Measurements from ENCODE around the gene RASGRP3. TPM values are rescaled to one million over a fixed set of nuclear protein-coding genes. Genes with fewer than 3 reads are reported as not detected.
A peak's percentile ranks its signal among the peaks of the same experiment; 100 is the strongest.

Gene RASGRP3
- total and polyA plus RNA-seq, 10 donors = 13.2 to 68.1 (median 44.5) TPM

DNA sequence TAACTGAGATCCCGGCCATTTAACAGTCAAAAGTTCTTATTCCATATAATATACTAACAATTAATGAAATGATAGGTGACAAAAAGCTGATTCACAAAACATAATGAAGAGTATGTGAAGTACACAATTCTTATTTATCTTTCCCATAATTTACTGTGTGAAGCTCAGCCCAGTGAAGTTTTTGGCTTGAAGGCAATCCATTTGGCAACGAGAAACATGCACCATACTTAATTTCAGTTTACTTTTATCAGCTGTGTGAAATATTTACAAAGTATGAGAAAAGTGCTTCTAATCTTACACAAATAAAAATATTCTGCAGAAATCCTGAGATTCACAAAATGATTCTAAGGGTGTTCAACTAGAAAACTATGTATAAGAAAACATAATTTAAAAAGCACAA, 110.3 kb downstream of the RASGRP3 start:
- TF ChIP-seq POLR2A (IDR thresholded peaks at IDR 0.05) = no peak
- TF ChIP-seq, protein P1, sequence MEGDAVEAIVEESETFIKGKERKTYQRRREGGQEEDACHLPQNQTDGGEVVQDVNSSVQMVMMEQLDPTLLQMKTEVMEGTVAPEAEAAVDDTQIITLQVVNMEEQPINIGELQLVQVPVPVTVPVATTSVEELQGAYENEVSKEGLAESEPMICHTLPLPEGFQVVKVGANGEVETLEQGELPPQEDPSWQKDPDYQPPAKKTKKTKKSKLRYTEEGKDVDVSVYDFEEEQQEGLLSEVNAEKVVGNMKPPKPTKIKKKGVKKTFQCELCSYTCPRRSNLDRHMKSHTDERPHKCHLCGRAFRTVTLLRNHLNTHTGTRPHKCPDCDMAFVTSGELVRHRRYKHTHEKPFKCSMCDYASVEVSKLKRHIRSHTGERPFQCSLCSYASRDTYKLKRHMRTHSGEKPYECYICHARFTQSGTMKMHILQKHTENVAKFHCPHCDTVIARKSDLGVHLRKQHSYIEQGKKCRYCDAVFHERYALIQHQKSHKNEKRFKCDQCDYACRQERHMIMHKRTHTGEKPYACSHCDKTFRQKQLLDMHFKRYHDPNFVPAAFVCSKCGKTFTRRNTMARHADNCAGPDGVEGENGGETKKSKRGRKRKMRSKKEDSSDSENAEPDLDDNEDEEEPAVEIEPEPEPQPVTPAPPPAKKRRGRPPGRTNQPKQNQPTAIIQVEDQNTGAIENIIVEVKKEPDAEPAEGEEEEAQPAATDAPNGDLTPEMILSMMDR (IDR thresholded peaks at IDR 0.05 in 8 of 11, conservative IDR thresholded peaks at IDR 0.05 in 3 of 11) = no peak
- no peak for TF ChIP-seq POLR2AphosphoS5 (IDR thresholded peaks at IDR 0.05)
- Histone ChIP-seq H3K36me3 (peaks cover 0 to 84% (median 42%) of the 10 kb centered on the region in 6 donors), H3K4me1 (peaks cover 11 to 42% (median 26%) of the 10 kb centered on the region in 6 donors), H3K27me3 (replicated peaks in 1 of 7) (no peaks in the 10 kb centered on the region), H3K9me3 (no peaks in the 10 kb centered on the region), H3K27ac (no peak overlapping the region), H3K4me3 (no peak overlapping the region)
- no peak for DNase-seq
- 92 to 98% (median 95%) methylated on average over 2 of the region's 2 CpGs for WGBS, 5 donors
- intact Hi-C loops (cut with DNase I; ENCODE audit: low total_unique reads) = loop anchor here (10.0 kb wide), 2 partner anchors 112 to 812 kb away; partner anchors contain the start of gene RASGRP3

DNA sequence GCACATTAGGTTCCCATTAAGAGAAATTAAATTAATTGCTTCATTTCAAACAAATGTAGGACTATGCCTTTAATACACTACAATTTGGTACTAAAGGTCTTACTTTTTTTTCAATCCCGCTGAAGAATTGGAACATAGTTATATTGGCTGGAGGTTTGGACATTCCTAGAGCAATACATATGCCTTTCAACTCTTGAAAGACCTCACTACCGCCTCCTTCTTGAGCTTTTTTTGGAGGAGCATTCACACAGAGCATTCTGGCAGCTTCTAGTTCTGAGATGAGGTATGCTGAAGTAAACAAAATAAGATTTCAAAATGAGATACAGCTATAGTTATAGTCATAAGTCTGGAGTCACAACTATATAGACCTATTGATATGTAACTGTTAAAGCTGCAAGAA, 111.8 kb downstream of the RASGRP3 start:
- intact Hi-C loops (cut with DNase I; ENCODE audit: low total_unique reads) = loop anchor here (10.0 kb wide), 2 partner anchors 113 to 813 kb away; partner anchors contain the start of gene RASGRP3

DNA sequence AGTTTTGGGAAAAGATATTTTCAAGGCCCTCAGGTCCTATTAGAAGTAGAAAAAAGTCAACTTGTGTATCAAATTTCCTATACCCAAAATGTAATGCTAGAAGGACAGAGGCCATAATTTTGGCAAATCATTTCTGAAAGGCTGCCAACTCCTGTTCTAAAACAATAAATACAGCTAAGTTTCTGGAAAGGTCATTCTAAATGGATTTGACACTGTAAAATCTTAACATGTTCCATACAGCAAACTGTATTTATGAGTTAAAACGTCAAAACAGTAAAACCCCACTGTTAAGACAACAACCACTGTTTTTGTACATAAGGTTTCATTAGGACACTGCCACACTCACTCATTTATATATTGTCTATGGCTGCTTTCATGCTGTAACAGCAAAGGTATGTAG, 113.0 kb downstream of the RASGRP3 start:
- DNase-seq = no peak
- peak overlapping the region in 6 of 8 donors; percentile 8 to 55 (median 45) for H3K27ac ChIP-seq
- H3K4me3 ChIP-seq = no peak overlapping the region
- no peaks in the 10 kb centered on the region for H3K9me3 ChIP-seq
- H3K27me3 ChIP-seq (replicated peaks in 1 of 7) = no peaks in the 10 kb centered on the region
- intact Hi-C loops (cut with DNase I; ENCODE audit: low total_unique reads) = loop anchor here (10.0 kb wide), 2 partner anchors 115 to 815 kb away; partner anchors contain the start of gene RASGRP3
- H3K36me3 ChIP-seq = peaks cover 6 to 98% (median 55%) of the 10 kb centered on the region in 6 donors
- 41 to 74% (median 64%) methylated on average over 1 of the region's 1 CpG for WGBS, 5 donors
- peaks cover 0 to 40% (median 21%) of the 10 kb centered on the region in 6 donors for H3K4me1 ChIP-seq
- TF ChIP-seq POLR2AphosphoS5 (IDR thresholded peaks at IDR 0.05) = no peak
- TF ChIP-seq POLR2A (IDR thresholded peaks at IDR 0.05) = no peak
- TF ChIP-seq, protein P1 (IDR thresholded peaks at IDR 0.05 in 8 of 11, conservative IDR thresholded peaks at IDR 0.05 in 3 of 11) = no peak

More for the DNA sequence above, 111.8 kb downstream of the RASGRP3 start:
- Histone ChIP-seq H3K9me3 (no peaks in the 10 kb centered on the region), H3K4me3 (no peak overlapping the region), H3K4me1 (peaks cover 0 to 36% (median 16%) of the 10 kb centered on the region in 6 donors), H3K36me3 (peaks cover 5 to 99% (median 52%) of the 10 kb centered on the region in 6 donors), H3K27ac (no peak overlapping the region), H3K27me3 (replicated peaks in 1 of 7) (no peaks in the 10 kb centered on the region)
- DNase-seq = no peak
- WGBS, 5 donors = 81 to 92% (median 89%) methylated on average over 2 of the region's 2 CpGs
- TF ChIP-seq POLR2A (IDR thresholded peaks at IDR 0.05) (no peak), POLR2AphosphoS5 (IDR thresholded peaks at IDR 0.05) (no peak)
- TF ChIP-seq, protein P1 (IDR thresholded peaks at IDR 0.05 in 8 of 11, conservative IDR thresholded peaks at IDR 0.05 in 3 of 11) = no peak

DNA sequence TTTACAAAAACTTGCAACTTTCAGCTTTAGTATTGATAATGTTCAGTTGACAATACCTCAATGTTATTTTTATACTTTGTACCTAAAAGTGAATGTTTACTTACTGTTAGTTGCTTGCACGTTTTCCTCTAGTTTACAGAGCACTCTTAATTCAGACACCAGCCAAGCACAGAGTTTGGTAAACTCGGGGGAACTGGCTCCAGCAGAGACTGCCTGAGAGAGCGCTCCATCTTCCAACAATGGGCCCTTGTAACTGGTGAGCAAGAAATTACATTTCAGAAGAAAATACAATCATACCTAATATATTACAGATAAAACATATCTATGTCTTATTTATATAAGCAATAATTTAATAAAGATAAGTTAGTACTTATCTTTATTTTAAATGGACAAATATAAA, 118.9 kb downstream of the RASGRP3 start:
- H3K27ac ChIP-seq = no peak overlapping the region
- no peak for TF ChIP-seq POLR2A (IDR thresholded peaks at IDR 0.05)
- TF ChIP-seq, protein P1 (IDR thresholded peaks at IDR 0.05 in 8 of 11, conservative IDR thresholded peaks at IDR 0.05 in 3 of 11) = no peak
- TF ChIP-seq POLR2AphosphoS5 (IDR thresholded peaks at IDR 0.05) = no peak
- 77 to 90% (median 84%) methylated on average over 3 of the region's 3 CpGs for WGBS, 5 donors
- H3K36me3 ChIP-seq = peaks cover 6 to 49% (median 24%) of the 10 kb centered on the region in 6 donors
- no peaks in the 10 kb centered on the region for H3K27me3 ChIP-seq (replicated peaks in 1 of 7)
- DNase-seq = no peak
- H3K4me1 ChIP-seq = peaks cover 21 to 78% (median 39%) of the 10 kb centered on the region in 6 donors
- H3K4me3 ChIP-seq = no peak overlapping the region
- H3K9me3 ChIP-seq = no peaks in the 10 kb centered on the region
- intact Hi-C loops (cut with DNase I; ENCODE audit: low total_unique reads) = no loop called here
